Measurements from ENCODE around the gene OR2AT4. TPM values are rescaled to one million over a fixed set of nuclear protein-coding genes. Genes with fewer than 3 reads are reported as not detected.
"Not testable (repeated sequence)": the region's sequence is repeated elsewhere in the genome, so short reads cannot be mapped to it uniquely, and the experiment has no call there.

OR2AT4 gene
- total RNA-seq, 2 experiments from 2014 or later = not detected

DNA sequence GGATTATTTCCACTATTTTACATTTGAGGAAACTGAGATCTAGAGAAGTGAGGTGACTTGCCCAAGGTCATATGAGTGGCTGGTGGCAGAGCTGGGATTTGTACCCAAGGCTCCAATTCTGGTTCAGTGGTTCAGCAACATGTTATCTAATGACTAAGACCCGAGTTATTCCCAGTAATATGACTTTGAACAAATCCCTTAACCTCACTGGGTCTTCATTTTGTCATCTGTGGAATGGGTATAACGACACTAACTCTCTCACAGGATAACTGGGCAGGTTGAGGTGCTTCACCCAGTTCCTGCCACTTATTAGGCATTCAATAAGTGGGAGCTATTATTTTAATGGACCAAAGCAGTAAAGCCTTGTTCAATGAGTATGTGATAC is 489 bp upstream of the OR2AT4 start:
- no peaks in the 10 kb centered on the region for H3K9me3 Mint-ChIP-seq
- POLR2A ChIA-PET = no interaction called here
- ATAC-seq (ENCODE audit: low read depth) (no peak), DNase-seq (no peak)
- no peak overlapping the region for H3K27ac Mint-ChIP-seq
- peaks cover 43% of the 10 kb centered on the region for H3K27me3 Mint-ChIP-seq
- H3K4me1 Mint-ChIP-seq = peaks cover 2% of the 10 kb centered on the region
- H3K4me3 Mint-ChIP-seq = no peak overlapping the region
- H3K36me3 Mint-ChIP-seq = no peaks in the 10 kb centered on the region

DNA sequence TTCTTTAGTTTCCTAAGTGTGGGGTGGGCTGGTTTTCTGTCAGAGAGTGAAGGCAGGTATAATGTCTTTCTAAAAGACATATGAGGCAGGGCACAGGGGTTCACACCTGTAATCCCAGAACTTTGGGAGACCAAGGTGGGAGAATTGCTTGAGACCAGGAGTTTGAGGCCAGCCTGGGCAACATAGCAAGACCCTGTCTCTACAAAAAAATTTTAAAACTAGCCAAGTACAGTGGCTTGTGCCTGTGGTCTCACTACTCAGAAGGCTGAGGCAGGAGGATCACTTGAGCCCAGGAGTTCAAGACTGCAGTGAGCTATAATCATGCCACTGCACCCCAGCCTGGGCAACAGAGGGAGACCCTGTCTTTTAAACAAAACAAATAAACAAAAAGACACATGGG is 2.3 kb downstream of the OR2AT4 start:
- H3K4me1 Mint-ChIP-seq; ATAC-seq (ENCODE audit: low read depth); DNase-seq; H3K27ac Mint-ChIP-seq; H3K4me3 Mint-ChIP-seq; POLR2A ChIA-PET; H3K9me3 Mint-ChIP-seq; H3K36me3 Mint-ChIP-seq: not testable (repeated sequence)
- peaks cover 32% of the 10 kb centered on the region for H3K27me3 Mint-ChIP-seq

DNA sequence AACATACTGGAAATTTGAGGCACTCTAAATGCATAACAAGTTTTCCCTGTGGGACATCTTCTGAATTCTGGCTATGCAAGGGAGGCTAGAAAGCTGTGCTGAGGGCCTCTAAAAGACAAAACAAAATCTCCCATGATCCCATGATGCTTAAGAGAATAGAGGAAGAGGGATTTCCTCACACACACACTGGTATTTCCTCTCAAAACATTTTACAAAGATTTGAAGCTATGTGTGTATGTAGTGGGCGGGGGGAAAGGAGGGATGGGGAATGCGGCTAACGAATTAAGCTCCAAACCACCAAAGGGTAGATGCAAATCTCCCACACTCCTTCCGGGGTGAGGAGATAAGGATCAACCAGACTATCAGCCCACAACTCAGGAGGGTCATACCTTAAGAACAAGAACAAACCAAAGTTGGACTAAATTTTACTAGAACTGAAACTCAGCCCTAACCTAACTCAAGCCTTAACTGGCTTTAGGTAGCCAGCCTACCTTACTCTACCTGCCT is 6.0 kb downstream of the OR2AT4 start:
- Mint-ChIP-seq H3K36me3 (no peaks in the 10 kb centered on the region), H3K27me3 (peaks cover 50% of the 10 kb centered on the region), H3K27ac (no peak overlapping the region), H3K9me3 (peaks cover 10% of the 10 kb centered on the region), H3K4me3 (no peak overlapping the region), H3K4me1 (no peaks in the 10 kb centered on the region)
- no peak for DNase-seq
- POLR2A ChIA-PET = no interaction called here
- ATAC-seq (ENCODE audit: low read depth) = no peak

DNA sequence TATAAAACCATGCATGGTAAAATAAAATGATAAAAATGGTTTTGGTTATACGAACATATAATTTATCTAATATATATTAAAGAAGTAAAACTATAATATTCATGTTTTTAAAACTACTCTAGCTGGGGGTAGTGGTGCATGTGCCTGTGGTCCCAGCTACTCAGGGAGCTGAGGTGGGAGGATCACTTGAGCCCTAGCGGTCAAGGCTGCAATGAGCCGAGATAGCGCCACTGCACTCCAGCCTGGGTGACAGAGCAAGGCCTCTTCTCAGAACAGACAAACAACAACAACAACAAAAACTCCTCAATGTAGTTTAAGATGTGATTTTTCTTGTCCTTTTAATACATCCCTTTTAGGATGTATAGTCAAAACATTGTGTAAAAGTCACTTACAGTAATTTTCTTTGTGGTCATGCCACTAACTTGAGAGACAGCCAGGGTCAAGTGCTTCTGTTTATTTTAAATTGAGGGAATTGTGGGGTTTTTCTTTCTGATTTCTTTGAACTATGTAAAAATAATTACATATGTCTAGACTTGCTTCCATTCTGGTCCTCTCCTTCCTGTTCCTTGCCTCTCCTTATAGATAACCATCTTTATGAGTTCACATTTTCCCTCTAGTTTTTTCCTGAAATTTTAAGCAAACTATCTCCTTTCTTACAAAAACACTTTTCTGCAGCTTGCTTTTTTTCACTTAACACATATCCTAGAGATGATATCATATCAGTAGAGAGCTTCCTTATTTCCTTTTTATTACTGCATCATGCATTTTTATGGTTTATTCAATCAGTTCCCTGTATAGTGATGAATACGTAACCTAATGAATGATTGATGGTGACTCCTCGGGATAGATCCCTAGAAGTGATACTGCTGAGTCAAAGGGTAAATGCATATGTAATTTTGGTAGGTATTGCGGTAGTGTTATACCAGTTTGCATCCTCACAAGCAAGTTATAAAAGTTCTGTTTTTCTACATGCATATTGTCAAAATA is 9.1 kb downstream of the OR2AT4 start:
- no peaks in the 10 kb centered on the region for H3K36me3 Mint-ChIP-seq
- ATAC-seq (ENCODE audit: low read depth) (no peak), DNase-seq (no peak)
- H3K4me3 Mint-ChIP-seq = no peak overlapping the region
- peaks cover 55% of the 10 kb centered on the region for H3K27me3 Mint-ChIP-seq
- POLR2A ChIA-PET = no interaction called here
- H3K9me3 Mint-ChIP-seq = peaks cover 10% of the 10 kb centered on the region
- no peak overlapping the region for H3K27ac Mint-ChIP-seq
- no peaks in the 10 kb centered on the region for H3K4me1 Mint-ChIP-seq

DNA sequence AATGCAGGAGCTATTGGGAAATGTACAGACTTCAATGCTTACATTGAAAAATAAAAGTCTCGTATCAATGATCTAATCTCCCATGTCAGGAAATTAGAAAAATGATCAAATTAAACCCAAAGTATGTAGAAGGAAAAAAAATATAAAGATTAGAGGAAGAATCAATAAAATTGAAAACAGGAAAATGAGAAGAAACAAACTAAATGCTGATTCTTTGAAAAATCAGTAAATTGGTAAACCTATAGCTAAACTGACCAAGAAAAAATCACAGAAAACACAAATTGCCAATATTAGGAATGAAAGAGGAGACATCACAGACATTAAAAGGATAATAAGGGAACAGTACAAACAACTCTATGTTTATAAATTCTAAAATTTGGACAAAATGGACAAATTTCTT is 11.8 kb downstream of the OR2AT4 start:
- Mint-ChIP-seq H3K4me3 (no peak overlapping the region), H3K4me1 (no peaks in the 10 kb centered on the region), H3K27ac (no peak overlapping the region), H3K36me3 (no peaks in the 10 kb centered on the region), H3K9me3 (no peaks in the 10 kb centered on the region), H3K27me3 (peaks cover 57% of the 10 kb centered on the region)
- ATAC-seq (ENCODE audit: low read depth) (no peak), DNase-seq (no peak)
- POLR2A ChIA-PET = no interaction called here

DNA sequence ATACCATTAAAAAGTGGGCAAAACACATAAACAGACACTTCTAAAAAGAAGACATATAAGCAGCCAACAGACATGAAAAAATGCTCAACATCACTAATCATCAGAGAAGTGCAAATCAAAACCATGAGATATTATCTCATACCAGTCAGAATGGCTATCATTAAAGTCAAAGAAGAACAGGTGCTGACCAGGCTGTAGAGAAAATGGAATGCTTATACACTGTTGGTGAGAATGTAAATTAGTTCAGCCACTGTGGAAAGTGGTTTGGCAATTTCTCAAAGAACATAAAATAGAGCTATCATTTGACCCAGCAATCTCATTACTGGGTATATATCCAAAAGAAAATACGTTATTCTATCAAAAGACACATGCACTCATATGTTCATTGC is 13.5 kb downstream of the OR2AT4 start:
- Mint-ChIP-seq H3K27me3 (peaks cover 65% of the 10 kb centered on the region), H3K9me3 (peaks cover 1% of the 10 kb centered on the region), H3K36me3 (no peaks in the 10 kb centered on the region), H3K4me3 (no peak overlapping the region), H3K27ac (no peak overlapping the region), H3K4me1 (no peaks in the 10 kb centered on the region)
- POLR2A ChIA-PET = no interaction called here
- no peak for ATAC-seq (ENCODE audit: low read depth)
- DNase-seq = no peak

DNA sequence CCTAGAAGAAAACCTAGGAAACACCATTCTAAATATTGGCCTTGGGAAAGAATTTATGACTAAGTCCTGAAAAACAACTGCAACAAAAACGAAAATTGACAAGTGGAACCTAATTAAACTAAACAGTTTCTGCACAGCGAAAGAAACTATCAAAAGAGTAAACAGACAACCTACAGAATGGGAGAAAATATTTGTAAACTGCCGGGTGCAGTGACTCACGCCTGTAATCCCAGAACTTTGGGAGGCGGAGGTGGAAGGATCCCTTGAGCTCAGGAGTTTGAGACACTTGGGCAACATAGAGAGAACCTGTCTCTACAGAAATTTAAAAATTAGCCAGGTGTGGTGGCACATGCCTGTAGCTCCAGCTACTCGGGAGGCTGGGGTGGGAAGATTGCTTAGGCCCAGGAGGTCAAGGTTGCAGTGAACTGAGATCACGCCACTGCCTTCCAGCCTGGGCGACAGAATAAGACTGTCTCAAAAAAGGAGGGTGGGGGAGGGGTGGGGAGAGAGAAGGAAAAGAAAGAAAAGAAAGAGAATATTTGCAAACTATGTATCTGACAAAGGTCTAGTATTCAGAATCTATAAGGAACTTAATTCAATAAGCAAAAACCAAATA is 14.0 kb downstream of the OR2AT4 start:
- DNase-seq (no peak), ATAC-seq (ENCODE audit: low read depth) (no peak)
- POLR2A ChIA-PET = no interaction called here
- Mint-ChIP-seq H3K27ac (no peak overlapping the region), H3K4me1 (no peaks in the 10 kb centered on the region), H3K4me3 (no peak overlapping the region), H3K27me3 (peaks cover 64% of the 10 kb centered on the region), H3K9me3 (peaks cover 1% of the 10 kb centered on the region), H3K36me3 (no peaks in the 10 kb centered on the region)

DNA sequence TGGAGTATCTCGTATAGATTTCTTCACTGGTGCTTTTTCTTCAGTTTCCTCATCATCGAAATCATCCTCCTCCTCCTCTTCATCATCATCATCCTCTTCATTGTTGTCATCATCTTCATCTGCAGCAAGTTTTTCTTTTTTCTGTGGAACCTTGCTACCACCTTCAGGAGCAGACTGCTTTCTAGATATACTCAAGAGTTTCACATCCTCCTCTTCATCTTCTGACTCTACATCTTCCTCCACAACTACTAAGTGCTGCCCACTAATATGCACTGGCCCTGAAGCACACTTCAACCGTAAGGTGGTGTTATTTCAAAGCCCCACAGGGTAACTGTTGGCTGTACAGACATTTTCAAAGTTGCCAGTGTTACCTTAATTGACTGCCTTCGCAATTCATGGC is 17.1 kb downstream of the OR2AT4 start:
- Mint-ChIP-seq H3K4me3 (no peak overlapping the region), H3K27ac (no peak overlapping the region), H3K4me1 (no peaks in the 10 kb centered on the region), H3K9me3 (peaks cover 1% of the 10 kb centered on the region), H3K36me3 (no peaks in the 10 kb centered on the region), H3K27me3 (peaks cover 56% of the 10 kb centered on the region)
- ATAC-seq (ENCODE audit: low read depth) = no peak
- POLR2A ChIA-PET = no interaction called here
- DNase-seq = no peak

DNA sequence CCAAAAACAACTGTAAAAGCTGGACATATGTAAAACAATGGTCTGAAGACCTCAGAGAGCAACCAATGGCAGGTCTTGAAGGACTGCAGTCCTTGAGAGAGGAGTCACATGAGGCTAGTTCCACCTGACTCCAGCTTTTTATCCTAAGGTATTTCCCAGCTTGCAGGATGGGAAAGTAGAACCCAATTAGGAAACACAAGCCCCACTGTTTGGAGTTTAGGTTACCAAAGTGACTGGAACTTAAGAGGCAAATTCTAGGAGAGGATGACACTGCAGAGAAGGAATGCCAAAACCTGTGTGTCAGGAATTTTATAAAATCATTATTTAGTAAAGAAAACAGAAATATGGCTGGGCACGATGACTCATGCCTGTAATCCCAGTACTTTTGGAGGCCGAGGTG is 18.4 kb downstream of the OR2AT4 start:
- ATAC-seq (ENCODE audit: low read depth) (no peak), DNase-seq (no peak)
- Mint-ChIP-seq H3K27ac (no peak overlapping the region), H3K4me3 (no peak overlapping the region), H3K27me3 (peaks cover 48% of the 10 kb centered on the region), H3K4me1 (no peaks in the 10 kb centered on the region), H3K36me3 (no peaks in the 10 kb centered on the region), H3K9me3 (peaks cover 1% of the 10 kb centered on the region)
- POLR2A ChIA-PET = no interaction called here

DNA sequence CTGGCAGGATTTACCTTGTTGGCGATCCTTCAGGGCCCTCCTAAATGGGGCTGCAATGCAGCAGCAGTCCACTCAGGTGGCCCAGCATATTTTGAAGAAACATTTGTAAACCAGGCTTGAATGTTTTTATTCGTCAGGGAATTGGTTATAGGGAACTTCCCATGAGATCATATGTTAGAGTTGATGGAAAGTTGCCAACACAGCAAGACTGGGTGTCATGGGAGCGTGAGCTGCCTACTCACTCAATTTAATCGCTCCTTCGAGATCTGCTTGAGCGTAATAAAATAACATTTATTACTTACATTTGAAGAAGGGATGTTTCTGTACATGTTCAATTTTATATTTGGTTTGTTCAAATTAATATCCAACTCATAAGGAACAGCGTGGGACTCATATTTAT is 19.4 kb downstream of the OR2AT4 start:
- H3K4me1 Mint-ChIP-seq = no peaks in the 10 kb centered on the region
- H3K27me3 Mint-ChIP-seq = peaks cover 45% of the 10 kb centered on the region
- DNase-seq (no peak), ATAC-seq (ENCODE audit: low read depth) (no peak)
- H3K36me3 Mint-ChIP-seq = no peaks in the 10 kb centered on the region
- H3K9me3 Mint-ChIP-seq = peaks cover 1% of the 10 kb centered on the region
- no peak overlapping the region for H3K27ac Mint-ChIP-seq
- POLR2A ChIA-PET = no interaction called here
- no peak overlapping the region for H3K4me3 Mint-ChIP-seq

DNA sequence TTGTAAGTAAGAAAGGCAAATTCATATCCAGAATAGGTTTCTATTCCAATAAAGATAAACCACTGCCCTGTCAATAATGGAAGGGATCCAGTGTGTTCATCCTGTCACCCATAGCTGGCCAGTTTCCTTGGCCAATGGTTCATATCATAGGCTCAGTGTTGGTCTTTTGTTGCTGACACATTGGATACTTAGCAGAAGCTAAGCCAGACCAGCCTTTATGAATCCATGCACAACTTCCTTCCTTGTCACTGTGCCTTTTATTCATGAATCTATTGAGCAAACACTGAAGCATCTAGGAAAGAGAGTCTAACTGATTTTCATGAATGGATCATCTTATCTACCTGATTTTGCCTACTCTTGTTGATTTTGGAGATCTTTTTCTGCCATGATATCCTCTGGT is 20.0 kb downstream of the OR2AT4 start:
- Mint-ChIP-seq H3K9me3 (peaks cover 1% of the 10 kb centered on the region), H3K27me3 (peaks cover 43% of the 10 kb centered on the region), H3K4me1 (no peaks in the 10 kb centered on the region), H3K27ac (no peak overlapping the region), H3K36me3 (no peaks in the 10 kb centered on the region), H3K4me3 (no peak overlapping the region)
- POLR2A ChIA-PET = no interaction called here
- DNase-seq (no peak), ATAC-seq (ENCODE audit: low read depth) (no peak)

DNA sequence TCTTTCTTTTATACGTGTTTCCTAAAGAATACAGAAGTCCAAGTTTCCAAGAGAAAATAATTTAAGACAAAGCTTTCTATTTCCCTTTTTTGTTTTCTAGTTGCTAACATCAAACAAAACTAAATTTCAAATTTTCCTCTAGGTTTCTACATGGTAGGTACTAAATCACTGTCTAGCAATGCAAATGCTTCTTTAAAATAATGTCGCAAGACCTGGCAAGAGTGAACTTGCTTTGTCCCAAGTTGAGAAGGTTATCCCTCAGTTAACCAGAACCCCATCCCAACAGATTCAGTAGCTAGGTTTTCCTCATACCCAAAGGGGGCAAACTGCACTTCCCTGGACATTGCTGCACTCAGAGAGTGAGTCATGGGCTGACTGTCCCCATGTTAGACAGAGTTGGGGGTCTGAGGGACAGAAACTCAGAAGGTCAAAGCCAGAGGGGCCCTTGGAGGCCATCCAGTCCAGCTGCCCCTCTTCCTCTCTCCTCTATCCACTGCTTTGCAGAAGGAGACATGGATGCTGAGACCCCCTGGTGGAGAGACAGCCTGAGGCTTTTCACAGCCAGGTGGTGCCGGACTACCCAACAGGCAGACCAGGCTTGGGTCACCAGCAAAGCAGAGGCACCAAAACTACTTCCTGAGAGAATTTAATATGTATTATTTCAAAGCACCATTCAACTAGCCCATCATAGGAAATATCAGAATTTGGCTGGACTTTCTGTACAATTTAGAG is 23.1 kb downstream of the OR2AT4 start:
- Mint-ChIP-seq H3K9me3 (no peaks in the 10 kb centered on the region), H3K4me1 (no peaks in the 10 kb centered on the region), H3K36me3 (no peaks in the 10 kb centered on the region), H3K4me3 (no peak overlapping the region), H3K27me3 (peaks cover 45% of the 10 kb centered on the region), H3K27ac (no peak overlapping the region)
- no peak for DNase-seq
- POLR2A ChIA-PET = no interaction called here
- ATAC-seq (ENCODE audit: low read depth) = no peak

DNA sequence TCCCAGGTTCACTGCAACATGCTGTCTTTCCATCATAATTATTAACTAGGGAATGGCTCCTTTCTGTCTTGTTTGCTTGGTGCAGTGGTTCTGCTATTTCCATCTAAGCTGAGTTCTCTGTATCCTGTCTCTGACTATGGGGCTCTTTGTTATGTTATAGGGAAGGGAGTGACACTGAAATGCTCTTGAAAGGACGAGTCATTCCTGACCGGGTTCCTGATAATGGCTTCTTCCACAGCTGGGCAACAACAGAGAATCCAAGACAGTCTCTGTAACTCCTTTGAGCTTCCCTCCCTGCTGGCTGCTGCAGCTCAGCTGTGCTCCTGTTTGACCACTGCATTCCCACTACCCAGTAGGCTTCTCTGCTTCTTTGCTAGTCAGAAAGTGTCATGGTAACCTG is 24.1 kb downstream of the OR2AT4 start:
- POLR2A ChIA-PET = no interaction called here
- Mint-ChIP-seq H3K27me3 (peaks cover 44% of the 10 kb centered on the region), H3K4me1 (no peaks in the 10 kb centered on the region), H3K9me3 (no peaks in the 10 kb centered on the region), H3K36me3 (no peaks in the 10 kb centered on the region), H3K4me3 (no peak overlapping the region), H3K27ac (no peak overlapping the region)
- no peak for ATAC-seq (ENCODE audit: low read depth)
- DNase-seq = no peak
